ENCODE data around the gene CNTNAP1.
"Not testable (repeated sequence)": the region's sequence is repeated elsewhere in the genome, so short reads cannot be mapped to it uniquely, and the experiment has no call there.

Gene CNTNAP1

GRCh38 chr17:42723636-42724035, 41.3 kb downstream of the CNTNAP1 start:
- DNase-seq (ENCODE audit: low read depth in 1 of 2, low spot score in 1 of 2), result no peak

- no peak for DNase-seq (ENCODE audit: low read depth in 1 of 2, low spot score in 1 of 2)
Observed at GRCh38 chr17:42725143-42725542, 42.8 kb downstream of the CNTNAP1 start.

- no peak for DNase-seq (ENCODE audit: low read depth in 1 of 2, low spot score in 1 of 2)
Observed at GRCh38 chr17:42740699-42741098, 58.4 kb downstream of the CNTNAP1 start.

GRCh38 chr17:42742916-42743315, 60.6 kb downstream of the CNTNAP1 start:
- DNase-seq (ENCODE audit: low read depth in 1 of 2, low spot score in 1 of 2), result not testable (repeated sequence)

GRCh38 chr17:42743595-42744282, 61.4 kb downstream of the CNTNAP1 start:
- DNase-seq (ENCODE audit: low read depth in 1 of 2, low spot score in 1 of 2), result no peak

GRCh38 chr17:42744283-42744805, 62.0 kb downstream of the CNTNAP1 start:
- peak; percentile 54 to 55 for DNase-seq (ENCODE audit: low read depth in 1 of 2, low spot score in 1 of 2)

GRCh38 chr17:42744806-42745617, 62.7 kb downstream of the CNTNAP1 start, which contains the start of gene EZH1:
Gene EZH1, minus strand, starts transcription at chr17:42745040. Its CDS starts 16,099 bp downstream, at chr17:42728941.
- peak; percentile 86 for DNase-seq (ENCODE audit: low read depth in 1 of 2, low spot score in 1 of 2)

GRCh38 chr17:42748202-42748907, 66.0 kb downstream of the CNTNAP1 start:
- no peak for DNase-seq (ENCODE audit: low read depth in 1 of 2, low spot score in 1 of 2)

- DNase-seq (ENCODE audit: low read depth in 1 of 2, low spot score in 1 of 2), result no peak
Observed at GRCh38 chr17:42748908-42749798, 66.8 kb downstream of the CNTNAP1 start.
